HG03103 (cell line): ENCODE measurements around the gene INSM2.

Experiments
- ATAC-seq: cut with Tn5 transposase; IDR thresholded peaks from one replicate; pipeline ENCODE4 v1.9.1; 2021; ENCODE audit warnings: low read depth; ENCODE audit not compliant: unreplicated experiment

INSM2 gene

GRCh38 chr14:35543006-35543405 lies 9.0 kb downstream of the INSM2 start:
- ATAC-seq, result no peak

DNA sequence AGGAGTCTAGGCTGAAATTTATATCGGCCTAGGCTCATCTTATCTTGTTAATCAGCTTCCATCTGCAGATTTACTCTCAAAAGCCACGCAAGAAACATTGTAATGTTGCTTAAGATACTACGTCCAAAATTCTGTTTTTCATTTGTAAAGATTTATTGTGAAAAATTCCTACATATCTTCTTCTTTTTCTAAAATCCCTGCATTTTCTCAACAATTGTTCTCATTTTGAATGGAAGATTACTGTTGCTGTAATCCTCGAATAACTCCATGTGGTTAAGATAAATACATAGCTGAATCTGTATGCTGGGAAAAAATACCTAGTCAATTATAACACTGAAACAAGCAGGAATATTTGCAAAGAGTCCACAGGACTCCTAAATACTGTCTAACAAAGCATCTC lies 15.6 kb downstream of the INSM2 start:
- no peak for ATAC-seq

DNA sequence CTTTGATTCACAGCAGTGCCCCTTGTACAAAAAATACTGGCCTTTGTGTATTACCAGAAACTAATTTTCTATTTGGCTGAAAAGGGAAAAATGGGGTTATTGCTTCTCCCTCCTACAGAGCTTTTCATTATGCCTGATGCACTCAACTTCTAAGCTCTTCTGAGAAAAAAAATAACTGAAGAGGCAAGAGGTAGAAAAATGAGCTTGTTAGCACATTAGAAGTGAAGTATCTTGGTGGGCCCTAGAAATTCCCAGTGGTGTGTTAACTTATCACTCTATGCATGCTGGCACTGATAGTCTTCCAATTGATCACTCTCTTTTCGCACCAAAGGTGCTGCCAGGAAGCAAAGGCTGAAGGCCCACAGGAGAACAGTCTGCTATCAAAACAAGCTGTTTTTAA lies 17.1 kb downstream of the INSM2 start:
- ATAC-seq, result no peak

GRCh38 chr14:35553808-35554207 lies 19.8 kb downstream of the INSM2 start:
- ATAC-seq, result no peak

DNA sequence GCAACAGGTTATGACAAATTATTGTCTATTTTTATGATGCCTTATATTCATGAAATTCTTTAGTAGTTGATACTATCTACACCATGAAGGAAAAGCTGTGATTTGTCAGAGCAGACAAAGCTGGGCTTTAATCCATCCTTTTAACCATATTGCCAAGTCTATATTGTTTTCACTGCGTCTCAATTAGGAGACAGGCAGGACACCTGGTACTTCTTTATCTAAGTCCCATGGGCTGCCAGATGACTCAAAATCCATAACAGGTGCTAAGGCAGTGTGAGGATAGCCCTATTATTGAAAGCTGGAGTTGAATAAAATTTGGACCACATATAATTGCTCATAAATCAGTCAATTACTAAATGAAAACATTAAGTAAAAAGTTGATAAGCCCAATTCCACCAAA lies 22.6 kb downstream of the INSM2 start:
- no peak for ATAC-seq

DNA sequence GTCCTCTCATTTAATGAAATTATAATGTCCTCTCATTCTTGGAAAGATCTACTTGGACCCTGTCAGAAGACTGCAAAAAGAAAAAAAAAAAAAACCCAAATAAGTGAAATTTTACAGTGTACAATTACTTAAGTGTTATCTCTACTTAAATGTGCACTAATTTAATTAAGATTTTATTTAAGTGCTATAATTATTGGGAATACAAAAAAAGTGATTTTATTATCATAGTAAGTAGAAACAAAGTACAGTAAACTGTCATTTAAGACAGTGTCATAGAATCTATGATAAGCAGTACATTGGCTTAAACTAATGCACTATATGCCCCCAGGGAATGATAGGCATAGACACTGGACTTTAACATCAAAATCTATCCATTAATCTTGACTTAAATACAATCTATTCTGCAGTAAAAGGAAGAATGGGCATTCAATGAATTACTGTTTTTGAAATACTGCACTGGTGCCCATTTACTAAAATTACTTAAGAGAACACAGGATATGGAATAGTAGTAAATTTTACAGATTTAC lies 23.3 kb downstream of the INSM2 start:
- no peak for ATAC-seq

DNA sequence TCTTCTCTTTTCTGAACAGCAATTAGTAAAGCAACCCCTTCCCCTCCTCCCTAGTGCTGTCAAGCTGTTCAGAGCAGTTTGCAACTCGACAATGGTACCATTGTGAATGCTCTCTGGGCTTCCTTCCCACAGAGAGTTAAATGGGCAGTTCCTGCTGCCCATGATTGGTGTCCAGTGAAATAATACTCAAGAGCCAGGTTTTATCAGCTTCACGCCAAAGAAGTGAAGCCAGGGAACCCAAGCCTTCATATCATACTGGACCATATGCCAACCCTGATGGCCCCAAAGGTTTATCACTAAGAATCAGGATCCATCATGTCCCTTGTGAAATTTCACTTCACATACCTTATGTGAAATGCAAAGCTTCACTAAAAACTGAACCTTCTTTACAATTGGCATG lies 24.7 kb downstream of the INSM2 start:
- ATAC-seq, result no peak

DNA sequence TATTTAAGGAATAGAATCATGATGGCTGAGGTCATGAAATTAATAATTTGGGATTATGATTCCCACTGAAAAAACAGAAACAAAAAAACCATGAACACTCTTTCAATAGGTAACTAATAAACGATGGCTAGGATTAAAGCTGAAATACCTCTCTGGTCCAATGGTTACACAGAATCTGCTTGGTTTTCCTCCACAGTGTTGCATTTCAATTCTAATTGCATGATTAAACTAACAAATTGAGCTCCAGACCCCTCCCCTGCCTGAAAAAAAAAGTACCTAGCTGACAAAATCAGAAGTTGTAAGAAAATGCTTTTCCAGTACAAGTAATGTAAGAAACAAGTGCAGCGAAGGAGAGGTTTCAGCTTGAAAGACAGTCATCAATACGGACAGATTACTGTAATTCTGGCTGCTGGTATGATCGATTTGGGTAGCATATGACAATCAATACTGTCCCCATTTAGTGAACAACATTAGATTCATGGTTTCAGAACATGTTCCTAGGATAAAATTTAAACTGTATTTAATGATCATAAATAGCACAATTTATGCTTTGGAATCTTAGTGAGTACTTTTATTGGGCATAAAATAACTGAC lies 32.0 kb downstream of the INSM2 start:
- no peak for ATAC-seq

- ATAC-seq, result no peak
Observed at GRCh38 chr14:35571598-35571997, 37.6 kb downstream of the INSM2 start.

GRCh38 chr14:35573911-35574310 lies 39.9 kb downstream of the INSM2 start:
- no peak for ATAC-seq

GRCh38 chr14:35576260-35576659 lies 42.3 kb downstream of the INSM2 start:
- no peak for ATAC-seq

DNA sequence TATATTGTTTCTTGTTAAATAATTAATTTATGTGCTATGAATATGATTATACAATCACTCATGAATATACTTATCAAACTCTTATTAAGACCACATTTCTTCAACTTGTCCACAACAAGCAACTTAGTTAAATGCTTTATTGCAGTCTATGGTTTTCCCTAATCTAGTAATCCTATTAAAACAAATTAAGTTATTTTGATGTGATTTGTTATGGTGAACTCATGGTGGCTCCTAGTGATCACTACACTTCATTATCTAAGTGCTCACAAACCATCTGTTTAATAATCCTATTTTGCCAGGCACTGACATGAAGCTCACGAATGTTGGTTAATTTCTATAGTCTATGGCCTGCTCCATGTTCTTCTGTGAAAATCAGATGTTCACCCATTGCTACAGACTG lies 42.9 kb downstream of the INSM2 start:
- ATAC-seq, result no peak

DNA sequence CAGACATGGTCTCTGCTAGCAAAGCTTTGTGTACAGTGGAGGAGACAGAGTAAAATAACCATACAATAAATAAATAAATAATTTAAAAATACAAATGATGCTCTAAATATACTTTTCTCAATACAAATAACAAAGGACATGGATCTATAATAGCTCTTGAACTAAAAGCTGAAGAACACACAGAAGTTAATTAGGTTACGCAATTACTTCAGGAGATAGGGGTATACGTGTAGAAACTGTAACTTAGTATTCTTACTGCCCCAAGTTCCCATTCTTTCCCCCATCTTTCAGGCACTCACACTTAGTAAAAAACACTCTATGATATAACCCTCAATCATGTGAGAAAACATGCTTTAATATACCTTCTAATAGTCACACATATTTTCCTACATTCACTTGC lies 44.2 kb downstream of the INSM2 start:
- no peak for ATAC-seq

- no peak for ATAC-seq
Observed at GRCh38 chr14:35578639-35579038, 44.7 kb downstream of the INSM2 start.
